Osteocyte (in vitro differentiated cells): ENCODE data around the gene RPL36. TPM values are rescaled to one million over a fixed set of nuclear protein-coding genes. Genes with fewer than 3 reads are reported as not detected.

Source experiments
- DNase-seq: peaks from one replicate; pipeline ENCODE4 v3.0.0; 2021; ENCODE audit warnings: mixed read lengths; ENCODE audit not compliant: unreplicated experiment; ENCODE audit errors: extremely low spot score
- H3K27ac Mint-ChIP-seq: one replicate; pipeline ENCODE4 v1.8.0; 2021; ENCODE audit warnings: mild to moderate bottlenecking, mixed read lengths; ENCODE audit not compliant: unreplicated experiment
- H3K27me3 Mint-ChIP-seq: one replicate; pipeline ENCODE4 v1.8.0; 2021; ENCODE audit warnings: mixed read lengths; ENCODE audit not compliant: unreplicated experiment
- H3K36me3 Mint-ChIP-seq: one replicate; pipeline ENCODE4 v1.8.0; 2021; ENCODE audit warnings: mixed read lengths; ENCODE audit not compliant: unreplicated experiment
- H3K4me1 Mint-ChIP-seq: one replicate; pipeline ENCODE4 v1.8.0; 2021; ENCODE audit warnings: mixed read lengths; ENCODE audit not compliant: unreplicated experiment
- H3K4me3 Mint-ChIP-seq: one replicate; pipeline ENCODE4 v1.8.0; 2021; ENCODE audit warnings: mild to moderate bottlenecking, moderate library complexity, mixed read lengths; ENCODE audit not compliant: unreplicated experiment
- H3K9me3 Mint-ChIP-seq: one replicate; pipeline ENCODE4 v1.8.0; 2021; ENCODE audit warnings: mixed read lengths; ENCODE audit not compliant: unreplicated experiment
- total RNA-seq: library from RNA; stranded (reverse); gene quantifications from 2 replicates; pipeline ENCODE4 v1.2.1, GENCODE V29; 2021
- TF ChIP-seq, protein P1 (sequence below): fragments of 200-600 bp; sonication (generic); IDR thresholded peaks from 2 replicates; pipeline ENCODE4 v1.5.0; 2021; ENCODE audit warnings: antibody characterized with exemption, mild to moderate bottlenecking, moderate library complexity

Gene RPL36
- total RNA-seq, 1 donor from 2014 or later = 728 TPM

DNA sequence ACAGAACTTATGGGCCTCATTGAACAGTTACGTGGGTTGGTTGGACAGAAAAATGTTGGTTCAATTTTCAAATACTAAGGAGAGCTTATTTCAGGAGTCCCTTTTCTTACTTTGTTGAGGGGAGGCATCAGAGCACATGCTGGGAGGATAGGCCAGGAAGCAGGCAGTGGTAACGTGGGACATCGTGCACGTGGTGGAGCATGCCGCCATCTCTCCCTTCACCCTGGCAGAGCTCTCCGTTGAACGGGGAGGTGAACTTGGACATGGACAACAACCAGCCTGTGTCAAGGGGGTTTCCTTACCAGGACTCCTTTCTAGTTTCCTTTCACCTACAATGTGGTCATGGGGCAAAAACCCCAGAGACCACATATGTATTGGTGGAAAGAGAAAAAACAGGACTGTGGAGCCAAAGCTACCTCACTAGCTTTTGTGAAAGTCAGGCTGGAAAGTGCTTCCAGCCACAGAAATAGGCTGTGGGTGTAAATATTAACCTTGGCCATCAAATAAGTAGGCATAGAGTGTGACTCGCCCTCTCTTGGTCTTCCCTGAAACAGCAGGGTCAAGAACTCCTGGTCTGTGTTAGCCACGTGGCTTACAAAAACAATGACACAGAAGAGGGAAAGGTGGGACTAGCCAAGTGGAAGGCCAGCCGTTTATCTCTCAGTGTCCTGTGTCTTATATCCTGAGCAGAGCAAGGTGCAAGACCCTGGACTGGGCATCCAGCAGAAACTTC lies 24.1 kb upstream of the RPL36 start:
- no peak overlapping the region for H3K4me3 Mint-ChIP-seq
- TF ChIP-seq, protein P1, sequence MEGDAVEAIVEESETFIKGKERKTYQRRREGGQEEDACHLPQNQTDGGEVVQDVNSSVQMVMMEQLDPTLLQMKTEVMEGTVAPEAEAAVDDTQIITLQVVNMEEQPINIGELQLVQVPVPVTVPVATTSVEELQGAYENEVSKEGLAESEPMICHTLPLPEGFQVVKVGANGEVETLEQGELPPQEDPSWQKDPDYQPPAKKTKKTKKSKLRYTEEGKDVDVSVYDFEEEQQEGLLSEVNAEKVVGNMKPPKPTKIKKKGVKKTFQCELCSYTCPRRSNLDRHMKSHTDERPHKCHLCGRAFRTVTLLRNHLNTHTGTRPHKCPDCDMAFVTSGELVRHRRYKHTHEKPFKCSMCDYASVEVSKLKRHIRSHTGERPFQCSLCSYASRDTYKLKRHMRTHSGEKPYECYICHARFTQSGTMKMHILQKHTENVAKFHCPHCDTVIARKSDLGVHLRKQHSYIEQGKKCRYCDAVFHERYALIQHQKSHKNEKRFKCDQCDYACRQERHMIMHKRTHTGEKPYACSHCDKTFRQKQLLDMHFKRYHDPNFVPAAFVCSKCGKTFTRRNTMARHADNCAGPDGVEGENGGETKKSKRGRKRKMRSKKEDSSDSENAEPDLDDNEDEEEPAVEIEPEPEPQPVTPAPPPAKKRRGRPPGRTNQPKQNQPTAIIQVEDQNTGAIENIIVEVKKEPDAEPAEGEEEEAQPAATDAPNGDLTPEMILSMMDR = no peak
- no peaks in the 10 kb centered on the region for H3K27me3 Mint-ChIP-seq
- no peak for DNase-seq
- H3K4me1 Mint-ChIP-seq = no peaks in the 10 kb centered on the region
- peaks cover 38% of the 10 kb centered on the region for H3K36me3 Mint-ChIP-seq
- H3K9me3 Mint-ChIP-seq = no peaks in the 10 kb centered on the region
- H3K27ac Mint-ChIP-seq = no peak overlapping the region

DNA sequence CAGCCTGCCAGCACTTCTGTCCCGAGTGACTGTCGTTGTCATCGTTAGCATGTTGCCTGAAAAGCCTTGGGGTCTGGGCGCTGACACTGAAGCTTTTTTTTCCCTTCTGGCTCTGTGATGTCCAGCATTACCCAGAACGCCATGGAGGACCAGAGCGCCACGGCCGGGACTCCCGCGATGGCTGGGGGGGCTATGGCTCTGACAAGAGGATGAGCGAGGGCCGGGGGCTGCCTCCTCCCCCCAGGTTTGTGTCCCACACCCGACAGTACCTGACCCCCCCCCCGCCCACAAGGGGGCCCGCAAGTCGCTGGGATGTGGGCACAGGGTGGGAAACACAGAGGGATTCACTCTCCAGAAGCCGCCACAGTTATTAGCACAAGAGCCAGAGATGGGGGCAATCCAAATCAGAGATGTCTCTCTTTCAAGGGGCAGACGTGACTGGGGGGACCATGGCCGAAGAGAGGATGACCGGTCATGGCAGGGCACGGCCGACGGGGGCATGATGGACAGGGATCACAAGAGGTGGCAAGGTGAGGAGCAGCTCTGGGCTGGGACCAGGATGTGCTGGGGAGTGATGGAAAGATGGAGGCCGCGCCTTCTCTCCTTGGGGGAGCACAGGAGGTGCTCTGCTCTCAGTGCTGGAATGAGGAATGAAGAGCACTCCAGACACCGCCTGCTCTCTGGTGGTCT lies 23.0 kb upstream of the RPL36 start:
- no peak overlapping the region for H3K27ac Mint-ChIP-seq
- H3K4me1 Mint-ChIP-seq = no peaks in the 10 kb centered on the region
- no peak for DNase-seq
- TF ChIP-seq, protein P1 = no peak
- no peaks in the 10 kb centered on the region for H3K27me3 Mint-ChIP-seq
- peaks cover 36% of the 10 kb centered on the region for H3K36me3 Mint-ChIP-seq
- H3K4me3 Mint-ChIP-seq = no peak overlapping the region
- no peaks in the 10 kb centered on the region for H3K9me3 Mint-ChIP-seq

DNA sequence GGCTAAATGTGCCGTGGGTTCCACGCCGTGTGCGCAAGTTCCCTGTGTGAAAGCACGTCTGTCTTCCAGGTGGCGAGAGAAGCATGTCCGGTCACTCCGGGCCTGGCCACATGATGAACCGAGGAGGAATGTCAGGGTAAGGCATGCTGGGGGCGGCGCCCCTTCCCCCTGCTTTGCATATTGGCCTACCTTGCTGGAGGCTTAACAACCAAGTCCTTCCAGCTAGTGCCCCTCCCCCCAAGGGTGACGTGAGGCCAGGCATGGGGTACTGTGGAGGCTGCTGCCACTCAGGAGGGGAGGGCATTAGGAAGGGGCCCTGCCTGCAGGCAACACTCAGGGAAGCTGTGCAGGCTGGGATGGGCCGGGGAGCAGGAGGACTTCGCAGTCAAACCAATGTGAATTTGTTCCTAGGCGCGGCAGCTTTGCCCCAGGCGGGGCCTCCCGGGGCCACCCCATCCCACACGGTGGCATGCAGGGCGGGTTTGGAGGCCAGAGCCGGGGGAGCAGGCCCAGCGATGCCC lies 22.3 kb upstream of the RPL36 start:
- no peaks in the 10 kb centered on the region for H3K4me1 Mint-ChIP-seq
- no peak for DNase-seq
- no peaks in the 10 kb centered on the region for H3K9me3 Mint-ChIP-seq
- no peak overlapping the region for H3K4me3 Mint-ChIP-seq
- no peak overlapping the region for H3K27ac Mint-ChIP-seq
- no peaks in the 10 kb centered on the region for H3K27me3 Mint-ChIP-seq
- peaks cover 36% of the 10 kb centered on the region for H3K36me3 Mint-ChIP-seq
- TF ChIP-seq, protein P1 = no peak

DNA sequence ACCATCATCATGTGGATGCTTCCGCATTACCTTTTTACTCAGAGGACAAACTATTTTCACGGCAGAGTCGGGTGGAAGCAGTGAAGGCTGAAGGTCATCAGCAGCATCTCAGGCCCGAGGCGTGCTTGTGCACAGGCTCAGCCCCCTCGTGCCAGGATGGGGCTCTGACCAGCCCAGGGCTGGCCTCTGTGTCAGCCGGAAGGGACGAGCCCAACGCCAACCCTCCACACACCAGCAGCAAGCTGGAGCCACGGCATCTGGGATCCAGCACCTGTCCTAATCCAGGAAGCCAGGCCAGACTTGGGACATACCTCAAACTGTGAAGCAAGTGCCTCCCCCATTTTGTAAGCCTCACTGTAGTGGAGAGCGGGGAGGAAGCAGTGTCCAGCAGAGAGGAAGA lies 20.9 kb upstream of the RPL36 start:
- peaks cover 36% of the 10 kb centered on the region for H3K36me3 Mint-ChIP-seq
- H3K27me3 Mint-ChIP-seq = no peaks in the 10 kb centered on the region
- DNase-seq = no peak
- H3K4me1 Mint-ChIP-seq = no peaks in the 10 kb centered on the region
- H3K9me3 Mint-ChIP-seq = no peaks in the 10 kb centered on the region
- TF ChIP-seq, protein P1 = no peak
- no peak overlapping the region for H3K27ac Mint-ChIP-seq
- no peak overlapping the region for H3K4me3 Mint-ChIP-seq

DNA sequence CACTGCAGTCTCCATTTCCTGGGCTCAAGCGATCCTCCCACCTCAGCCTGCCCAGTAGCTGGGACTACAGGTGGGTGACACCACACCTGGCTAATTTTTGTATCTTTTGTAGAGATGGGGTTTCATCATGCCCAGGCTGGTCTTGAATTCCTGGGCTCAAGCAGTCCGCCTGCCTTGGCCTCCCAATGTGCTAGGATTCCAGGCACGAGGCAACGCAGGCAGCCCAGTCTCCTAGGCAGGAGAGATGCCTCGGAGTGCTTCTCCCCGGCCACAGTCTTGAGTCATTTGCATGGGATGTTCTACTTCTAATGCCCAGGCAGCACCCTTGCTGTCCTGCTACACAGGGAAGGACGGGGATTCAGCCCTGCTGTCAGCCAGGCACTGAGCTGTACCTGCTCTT lies 18.5 kb upstream of the RPL36 start:
- Mint-ChIP-seq H3K9me3 (no peaks in the 10 kb centered on the region), H3K27me3 (no peaks in the 10 kb centered on the region), H3K36me3 (peaks cover 16% of the 10 kb centered on the region), H3K27ac (no peak overlapping the region), H3K4me1 (no peaks in the 10 kb centered on the region), H3K4me3 (no peak overlapping the region)
- DNase-seq = no peak
- TF ChIP-seq, protein P1 = no peak
